B cell (primary cell): ENCODE data around the gene BLID.

Experiments
- EZH2 ChIP-seq: IDR thresholded peaks from 2 replicates; pipeline ENCODE4 v1.6.1; 2012; ENCODE audit warnings: borderline replicate concordance, low read depth, mild to moderate bottlenecking, moderate library complexity, low read length; ENCODE audit not compliant: insufficient read depth, poor library complexity, severe bottlenecking
- TF ChIP-seq, protein P1 (sequence below): fragments of 200-600 bp; IDR thresholded peaks from one replicate; pipeline ENCODE4 v1.8.0; 2022; ENCODE audit warnings: antibody characterized with exemption, mild to moderate bottlenecking

DNA sequence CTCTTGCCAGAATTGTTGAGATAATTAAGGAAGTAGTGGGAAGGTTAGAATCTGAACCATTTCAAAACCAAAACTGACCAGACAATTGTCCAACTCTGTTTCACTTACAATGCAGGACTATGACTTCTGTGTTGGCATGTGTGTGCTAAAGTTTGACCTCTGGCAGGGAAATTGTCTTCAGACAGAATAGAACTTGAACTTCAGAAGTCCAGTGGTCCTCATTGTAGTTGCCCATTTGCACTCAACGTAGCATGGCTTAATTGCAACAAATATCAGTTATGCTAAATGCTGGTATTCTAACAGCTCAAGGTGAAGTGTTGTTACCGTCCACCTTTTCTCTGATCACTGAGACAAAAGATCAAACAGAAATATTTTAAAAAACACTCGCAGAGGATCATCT is 47.2 kb downstream of the BLID start:
- TF ChIP-seq, protein P1, sequence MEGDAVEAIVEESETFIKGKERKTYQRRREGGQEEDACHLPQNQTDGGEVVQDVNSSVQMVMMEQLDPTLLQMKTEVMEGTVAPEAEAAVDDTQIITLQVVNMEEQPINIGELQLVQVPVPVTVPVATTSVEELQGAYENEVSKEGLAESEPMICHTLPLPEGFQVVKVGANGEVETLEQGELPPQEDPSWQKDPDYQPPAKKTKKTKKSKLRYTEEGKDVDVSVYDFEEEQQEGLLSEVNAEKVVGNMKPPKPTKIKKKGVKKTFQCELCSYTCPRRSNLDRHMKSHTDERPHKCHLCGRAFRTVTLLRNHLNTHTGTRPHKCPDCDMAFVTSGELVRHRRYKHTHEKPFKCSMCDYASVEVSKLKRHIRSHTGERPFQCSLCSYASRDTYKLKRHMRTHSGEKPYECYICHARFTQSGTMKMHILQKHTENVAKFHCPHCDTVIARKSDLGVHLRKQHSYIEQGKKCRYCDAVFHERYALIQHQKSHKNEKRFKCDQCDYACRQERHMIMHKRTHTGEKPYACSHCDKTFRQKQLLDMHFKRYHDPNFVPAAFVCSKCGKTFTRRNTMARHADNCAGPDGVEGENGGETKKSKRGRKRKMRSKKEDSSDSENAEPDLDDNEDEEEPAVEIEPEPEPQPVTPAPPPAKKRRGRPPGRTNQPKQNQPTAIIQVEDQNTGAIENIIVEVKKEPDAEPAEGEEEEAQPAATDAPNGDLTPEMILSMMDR, result no peak
- TF ChIP-seq EZH2, result no peak
